Upper lobe of left lung (tissue), 6 donors: ENCODE measurements around the gene RBM45. TPM values are rescaled to one million over a fixed set of nuclear protein-coding genes. Genes with fewer than 3 reads are reported as not detected.
"Not testable (repeated sequence)": the region's sequence is repeated elsewhere in the genome, so short reads cannot be mapped to it uniquely, and the experiment has no call there.

Experiments used
- ATAC-seq, 2 donors: fragments of 200-7000 bp; cut with Tn5 transposase; one replicate each; pipeline ENCODE4 v1.9.1; 2022; ENCODE audit warnings: mild to moderate bottlenecking in 2 of 2, moderate library complexity in 2 of 2; ENCODE audit not compliant: low FRiP score in 2 of 2
- DNase-seq, 2 donors: peaks; one replicate each; pipeline ENCODE4 v3.0.0-alpha.2; 2019 to 2020
- H3K27ac ChIP-seq, 4 donors: fragments of 200-600 bp; sonication (generic); one replicate each; pipeline ENCODE4 v1.5.1; 2016 to 2019
- H3K27me3 ChIP-seq, 4 donors: fragments of 200-600 bp; sonication (generic); one replicate each; pipeline ENCODE4 v1.5.1; 2017 to 2019
- H3K36me3 ChIP-seq, 4 donors: fragments of 200-600 bp; sonication (generic); one replicate each; pipeline ENCODE4 v1.5.1; 2016 to 2019
- H3K4me1 ChIP-seq, 4 donors: fragments of 200-600 bp; sonication (generic); one replicate each; pipeline ENCODE4 v1.5.1; 2018 to 2019
- H3K4me3 ChIP-seq, 4 donors: fragments of 200-600 bp; sonication (generic); one replicate each; pipeline ENCODE4 v1.5.1; 2017 to 2019; ENCODE audit warnings: mild to moderate bottlenecking in 2 of 4, moderate library complexity in 1 of 4
- H3K9me3 ChIP-seq, 4 donors: fragments of 200-600 bp; sonication (generic); one replicate each; pipeline ENCODE4 v1.5.1; 2018 to 2019
- CTCF ChIP-seq, 6 experiments: fragments of 450-650 bp in 4 of 6; fragments of 200-600 bp in 2 of 6; sonication (generic) in 2 of 6; IDR thresholded peaks; one replicate each; pipeline ENCODE4 v1.5.1; 2016 to 2019; ENCODE audit warnings: antibody characterized with exemption in 6 of 6
- EP300 ChIP-seq, 4 donors: sonication (generic); formaldehyde crosslinking; IDR thresholded peaks; one replicate each; pipeline ENCODE4 v1.5.1; 2017; ENCODE audit warnings: antibody characterized with exemption in 4 of 4, control low read depth in 2 of 4
- POLR2A ChIP-seq, 4 donors: fragments of 450-650 bp; IDR thresholded peaks; one replicate each; pipeline ENCODE4 v1.5.1; 2016 to 2017; ENCODE audit warnings: antibody characterized with exemption in 4 of 4, mild to moderate bottlenecking in 2 of 4
- POLR2AphosphoS5 ChIP-seq, 2 donors: sonication (generic); formaldehyde crosslinking; IDR thresholded peaks; one replicate each; pipeline ENCODE4 v1.5.1; 2017; ENCODE audit warnings: antibody characterized with exemption in 2 of 2
- WGBS, 2 donors: methylation state at CpG; one replicate each; pipeline ENCODE4 v1.1.5; 2017 to 2018; 5-methylcytosine and 5-hydroxymethylcytosine counted together
- total RNA-seq, 6 donors: library from RNA; depleted of rRNA in 4 of 6; stranded (reverse); fragments of >200 nt in 4 of 6; gene quantifications; one replicate each; pipeline versions ENCODE4 v1.1.0 to v1.2.1, GENCODE V29; 2016 to 2021
- donor health status: DM: no; HTN: no; CAD: no; lungs with moderate emphysema.
- donor health status: DM: no; HTN: yes; CAD: no; lungs with severe emphysema.

Gene RBM45
- total RNA-seq, 6 donors from 2014 or later = 7.5 to 38.8 (median 12.4) TPM

- WGBS, 2 donors = 79 to 81% methylated on average over 8 of the region's 8 CpGs
- ATAC-seq = no peak
- Histone ChIP-seq H3K4me3 (no peak overlapping the region), H3K9me3 (no peaks in the 10 kb centered on the region), H3K27ac (no peak overlapping the region), H3K4me1 (peaks cover 4 to 13% (median 12%) of the 10 kb centered on the region in 4 donors), H3K27me3 (no peaks in the 10 kb centered on the region), H3K36me3 (no peaks in the 10 kb centered on the region)
- TF ChIP-seq EP300 (IDR thresholded peaks at IDR 0.05) (no peak), POLR2A (IDR thresholded peaks at IDR 0.05) (no peak)
- no peak for DNase-seq
Observed at GRCh38 chr2:178074123-178075005, 37.9 kb upstream of the RBM45 start.

- Histone ChIP-seq H3K27ac (no peak overlapping the region), H3K36me3 (no peaks in the 10 kb centered on the region), H3K4me1 (peaks cover 4 to 13% (median 12%) of the 10 kb centered on the region in 4 donors), H3K4me3 (no peak overlapping the region), H3K27me3 (no peaks in the 10 kb centered on the region), H3K9me3 (no peaks in the 10 kb centered on the region)
- TF ChIP-seq CTCF (IDR thresholded peaks at IDR 0.05) (no peak), POLR2A (IDR thresholded peaks at IDR 0.05) (no peak), EP300 (IDR thresholded peaks at IDR 0.05) (no peak), POLR2AphosphoS5 (IDR thresholded peaks at IDR 0.05) (no peak)
- 88 to 100% methylated on average over 1 of the region's 1 CpG for WGBS, 2 donors
- DNase-seq (no peak), ATAC-seq (no peak)
Observed at GRCh38 chr2:178075006-178075326, 37.3 kb upstream of the RBM45 start.

- ATAC-seq (no peak), DNase-seq (no peak)
- H3K4me1 ChIP-seq = peaks cover 4 to 13% (median 12%) of the 10 kb centered on the region in 4 donors
- no peak overlapping the region for H3K27ac ChIP-seq
- no peaks in the 10 kb centered on the region for H3K36me3 ChIP-seq
- H3K27me3 ChIP-seq = no peaks in the 10 kb centered on the region
- TF ChIP-seq POLR2A (IDR thresholded peaks at IDR 0.05) (no peak), EP300 (IDR thresholded peaks at IDR 0.05) (no peak), POLR2AphosphoS5 (IDR thresholded peaks at IDR 0.05) (no peak), CTCF (IDR thresholded peaks at IDR 0.05) (no peak)
- no peaks in the 10 kb centered on the region for H3K9me3 ChIP-seq
- H3K4me3 ChIP-seq = no peak overlapping the region
Observed at GRCh38 chr2:178076130-178076529, 36.1 kb upstream of the RBM45 start.

- not testable (repeated sequence) for H3K27ac ChIP-seq, DNase-seq, ATAC-seq, H3K9me3 ChIP-seq, H3K4me1 ChIP-seq, H3K36me3 ChIP-seq, H3K4me3 ChIP-seq, H3K27me3 ChIP-seq
- 83 to 90% methylated on average over 3 of the region's 3 CpGs for WGBS, 2 donors
Observed at GRCh38 chr2:178079279-178079678, 33.0 kb upstream of the RBM45 start.

GRCh38 chr2:178082408-178083045 is 29.7 kb upstream of the RBM45 start:
- H3K4me1 ChIP-seq = no peaks in the 10 kb centered on the region
- no peak overlapping the region for H3K4me3 ChIP-seq
- DNase-seq (no peak), ATAC-seq (no peak)
- no peaks in the 10 kb centered on the region for H3K27me3 ChIP-seq
- no peaks in the 10 kb centered on the region for H3K9me3 ChIP-seq
- WGBS, 2 donors = 75 to 84% methylated on average over 3 of the region's 3 CpGs
- TF ChIP-seq EP300 (IDR thresholded peaks at IDR 0.05) (no peak), CTCF (IDR thresholded peaks at IDR 0.05) (no peak)
- H3K36me3 ChIP-seq = no peaks in the 10 kb centered on the region
- no peak overlapping the region for H3K27ac ChIP-seq

GRCh38 chr2:178084273-178084672 is 28.0 kb upstream of the RBM45 start:
- Histone ChIP-seq H3K27ac (no peak overlapping the region), H3K36me3 (no peaks in the 10 kb centered on the region), H3K27me3 (no peaks in the 10 kb centered on the region), H3K4me3 (no peak overlapping the region), H3K4me1 (no peaks in the 10 kb centered on the region), H3K9me3 (no peaks in the 10 kb centered on the region)
- ATAC-seq (no peak), DNase-seq (no peak)
- 65 to 74% methylated on average over 3 of the region's 3 CpGs for WGBS, 2 donors
- TF ChIP-seq POLR2AphosphoS5 (IDR thresholded peaks at IDR 0.05) (no peak), POLR2A (IDR thresholded peaks at IDR 0.05) (no peak), CTCF (IDR thresholded peaks at IDR 0.05) (no peak), EP300 (IDR thresholded peaks at IDR 0.05) (no peak)
